Ishikawa (cell line): ENCODE results near the gene TMEM91.
A peak's percentile ranks its signal among the peaks of the same experiment; 100 is the strongest.

Source experiments
- CEBPB ChIP-seq: IDR thresholded peaks from 2 replicates; pipeline ENCODE4 v1.6.1; 2012
- CREB1 ChIP-seq: IDR thresholded peaks from 2 replicates; pipeline ENCODE4 v1.6.1; 2012; ENCODE audit warnings: low read depth
- EGR1 ChIP-seq: IDR thresholded peaks from 2 replicates; pipeline ENCODE4 v1.6.1; 2012
- EP300 ChIP-seq: IDR thresholded peaks from 2 replicates; pipeline ENCODE4 v1.6.1; 2012; ENCODE audit warnings: borderline replicate concordance
- FOXM1 ChIP-seq: IDR thresholded peaks from 2 replicates; pipeline ENCODE4 v1.6.1; 2012; ENCODE audit warnings: low read depth, borderline replicate concordance
- NFIC ChIP-seq: IDR thresholded peaks from 2 replicates; pipeline ENCODE4 v1.6.1; 2012
- RAD21 ChIP-seq: IDR thresholded peaks from 2 replicates; pipeline ENCODE4 v1.6.1; 2012; ENCODE audit warnings: low read depth
- REST ChIP-seq: IDR thresholded peaks from 2 replicates; pipeline ENCODE4 v1.6.1; 2012; ENCODE audit warnings: low read depth, mild to moderate bottlenecking
- TAF1 ChIP-seq: IDR thresholded peaks from 2 replicates; pipeline ENCODE4 v1.6.1; 2012; ENCODE audit warnings: low read depth, mild to moderate bottlenecking
- TCF12 ChIP-seq: IDR thresholded peaks from 2 replicates; pipeline ENCODE4 v1.6.1; 2012; ENCODE audit warnings: low read depth
- TEAD4 ChIP-seq: IDR thresholded peaks from 2 replicates; pipeline ENCODE4 v1.6.1; 2012
- YY1 ChIP-seq: IDR thresholded peaks from 2 replicates; pipeline ENCODE4 v1.6.1; 2012; ENCODE audit warnings: low read depth
- ZBTB7A ChIP-seq: IDR thresholded peaks from 2 replicates; pipeline ENCODE4 v1.6.1; 2012; ENCODE audit warnings: low read depth
- TF ChIP-seq, protein P1 (sequence below): IDR thresholded peaks from 2 replicates; pipeline ENCODE4 v1.6.1; 2012
- TF ChIP-seq, protein P2 (sequence below): IDR thresholded peaks from 2 replicates; pipeline ENCODE4 v1.6.1; 2012

Gene TMEM91

GRCh38 chr19:41402010-41402409, 25.7 kb downstream of the TMEM91 start:
- TF ChIP-seq REST, result no peak
- TF ChIP-seq RAD21, result no peak
- TF ChIP-seq TCF12, result no peak
- TF ChIP-seq YY1, result no peak
- no peak for TF ChIP-seq TAF1

- TF ChIP-seq RAD21 (no peak), CEBPB (no peak), NFIC (no peak), CREB1 (no peak), REST (no peak), TCF12 (no peak), ZBTB7A (no peak), YY1 (no peak)
- TF ChIP-seq, protein P1, sequence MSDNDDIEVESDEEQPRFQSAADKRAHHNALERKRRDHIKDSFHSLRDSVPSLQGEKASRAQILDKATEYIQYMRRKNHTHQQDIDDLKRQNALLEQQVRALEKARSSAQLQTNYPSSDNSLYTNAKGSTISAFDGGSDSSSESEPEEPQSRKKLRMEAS, result no peak
These were observed 27.0 kb downstream of the TMEM91 start for GRCh38 chr19:41403181-41403970.

DNA sequence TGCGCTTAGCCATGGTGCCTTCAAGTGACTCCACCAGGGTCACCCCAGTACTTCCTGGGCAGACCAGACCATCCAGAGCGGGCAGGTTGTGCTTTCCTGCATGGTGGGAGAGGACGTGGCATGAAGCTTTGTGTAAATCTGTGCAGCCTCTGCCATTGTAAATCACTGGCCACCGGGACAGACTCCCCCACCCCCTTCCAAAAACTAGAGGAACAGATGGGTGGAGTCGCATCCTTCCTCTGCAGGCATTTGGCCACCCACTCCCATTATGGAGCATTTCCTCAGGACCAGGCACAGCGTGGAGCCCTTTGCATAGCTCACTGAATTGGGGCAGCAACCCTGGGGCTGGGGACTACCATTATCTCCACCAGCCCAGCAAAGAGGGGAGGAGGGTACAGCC, 29.4 kb downstream of the TMEM91 start:
- TF ChIP-seq FOXM1 (no peak), ZBTB7A (no peak), CEBPB (no peak), EP300 (no peak), REST (no peak), TAF1 (no peak), EGR1 (no peak), CREB1 (no peak), TEAD4 (no peak), NFIC (no peak)
- TF ChIP-seq, protein P2, sequence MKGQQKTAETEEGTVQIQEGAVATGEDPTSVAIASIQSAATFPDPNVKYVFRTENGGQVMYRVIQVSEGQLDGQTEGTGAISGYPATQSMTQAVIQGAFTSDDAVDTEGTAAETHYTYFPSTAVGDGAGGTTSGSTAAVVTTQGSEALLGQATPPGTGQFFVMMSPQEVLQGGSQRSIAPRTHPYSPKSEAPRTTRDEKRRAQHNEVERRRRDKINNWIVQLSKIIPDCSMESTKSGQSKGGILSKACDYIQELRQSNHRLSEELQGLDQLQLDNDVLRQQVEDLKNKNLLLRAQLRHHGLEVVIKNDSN, result no peak
- TF ChIP-seq, protein P1, result no peak

GRCh38 chr19:41407271-41407670, 30.9 kb downstream of the TMEM91 start:
- peak; percentile 58 for TF ChIP-seq TEAD4
- TF ChIP-seq, protein P1, result no peak

- no peak for TF ChIP-seq RAD21
- TF ChIP-seq, protein P1, result no peak
- no peak for TF ChIP-seq FOXM1
- TF ChIP-seq REST, result no peak
- TF ChIP-seq EP300, result no peak
- no peak for TF ChIP-seq TAF1
- TF ChIP-seq, protein P2, result no peak
- TF ChIP-seq CREB1, result no peak
These were observed 31.9 kb downstream of the TMEM91 start for GRCh38 chr19:41408256-41408655.
